ENCODE results near the gene FGGY.

FGGY gene

GRCh38 chr1:59322394-59322793 lies 25.5 kb downstream of the FGGY start:
- TF ChIP-seq CTCF (IDR thresholded peaks at IDR 0.05; ENCODE audit: low read length, missing control alignments): no peak
- no peak for DNase-seq (ENCODE audit: low read depth)
- no peak overlapping the region for H3K4me3 ChIP-seq (replicated peaks; ENCODE audit: low read depth, low read length)

DNA sequence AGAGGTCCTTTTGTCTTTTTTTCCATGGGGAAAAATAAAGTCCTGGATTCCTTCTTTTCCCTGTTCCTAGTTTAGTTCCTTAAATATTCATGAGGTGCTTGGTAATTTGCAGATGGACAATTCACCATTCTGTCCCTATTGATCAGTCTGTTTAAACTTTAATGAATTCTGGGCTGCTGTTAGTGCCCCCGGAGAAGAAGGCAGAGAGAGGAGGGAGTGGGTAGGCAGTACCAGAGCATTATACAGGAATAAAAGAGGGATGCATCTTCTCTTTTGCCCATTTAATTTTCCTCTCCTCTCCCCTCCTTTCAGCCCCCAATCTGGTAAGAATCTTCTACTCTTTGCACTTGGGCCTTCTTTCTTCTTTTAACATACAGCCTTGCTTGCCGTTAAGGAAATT lies 25.9 kb downstream of the FGGY start:
- no peak overlapping the region for H3K4me3 ChIP-seq (replicated peaks; ENCODE audit: low read depth, low read length)
- no peak for DNase-seq (ENCODE audit: low read depth)
- no peak for TF ChIP-seq CTCF (IDR thresholded peaks at IDR 0.05; ENCODE audit: low read length, missing control alignments)

DNA sequence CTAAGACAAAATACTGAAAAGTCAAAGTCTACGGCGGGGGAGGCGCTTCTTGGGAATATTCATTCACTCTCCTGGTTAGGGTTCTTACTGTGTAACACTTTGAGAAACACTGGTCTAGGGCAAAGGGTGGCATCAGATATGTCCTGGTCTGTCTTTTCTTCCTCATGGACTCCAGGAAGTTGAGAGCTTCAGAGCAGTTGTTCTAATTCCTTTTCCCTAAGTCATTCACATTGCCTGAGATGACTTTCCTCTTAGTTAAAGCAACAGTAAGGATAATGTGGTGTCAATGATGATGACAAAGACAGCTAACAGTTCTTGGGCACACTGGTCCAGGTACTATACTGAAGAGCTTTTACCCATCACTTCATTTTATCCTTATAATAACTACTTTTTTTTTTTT lies 27.0 kb downstream of the FGGY start:
- H3K4me3 ChIP-seq (replicated peaks; ENCODE audit: low read depth, low read length): no peak overlapping the region
- DNase-seq (ENCODE audit: low read depth): no peak
- no peak for TF ChIP-seq CTCF (IDR thresholded peaks at IDR 0.05; ENCODE audit: low read length, missing control alignments)

DNA sequence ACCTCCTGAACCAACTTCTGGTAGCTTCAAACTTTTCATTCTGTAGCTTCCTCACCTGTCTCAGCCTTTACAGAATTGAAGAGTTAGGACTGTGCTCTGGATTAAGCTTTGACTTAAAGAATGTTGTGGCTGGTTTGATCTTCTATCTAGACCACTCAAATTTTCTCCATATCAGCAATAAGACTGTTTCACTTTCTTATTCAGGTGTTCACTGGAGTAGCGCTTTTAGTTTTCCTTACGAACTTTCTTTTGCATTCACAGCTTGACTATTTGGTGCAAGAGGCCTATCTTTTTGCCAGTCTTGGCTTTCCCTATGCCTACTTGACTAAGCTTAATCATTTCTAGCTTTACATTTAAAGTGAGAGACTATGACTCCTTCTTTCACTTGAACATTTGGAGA lies 31.5 kb downstream of the FGGY start:
- no peak overlapping the region for H3K4me3 ChIP-seq (replicated peaks; ENCODE audit: low read depth, low read length)
- no peak for TF ChIP-seq CTCF (IDR thresholded peaks at IDR 0.05; ENCODE audit: low read length, missing control alignments)
- no peak for DNase-seq (ENCODE audit: low read depth)

GRCh38 chr1:59329412-59330053 lies 32.6 kb downstream of the FGGY start:
- no peak for DNase-seq (ENCODE audit: low read depth)
- no peak overlapping the region for H3K4me3 ChIP-seq (replicated peaks; ENCODE audit: low read depth, low read length)
- TF ChIP-seq CTCF (IDR thresholded peaks at IDR 0.05; ENCODE audit: low read length, missing control alignments): no peak

DNA sequence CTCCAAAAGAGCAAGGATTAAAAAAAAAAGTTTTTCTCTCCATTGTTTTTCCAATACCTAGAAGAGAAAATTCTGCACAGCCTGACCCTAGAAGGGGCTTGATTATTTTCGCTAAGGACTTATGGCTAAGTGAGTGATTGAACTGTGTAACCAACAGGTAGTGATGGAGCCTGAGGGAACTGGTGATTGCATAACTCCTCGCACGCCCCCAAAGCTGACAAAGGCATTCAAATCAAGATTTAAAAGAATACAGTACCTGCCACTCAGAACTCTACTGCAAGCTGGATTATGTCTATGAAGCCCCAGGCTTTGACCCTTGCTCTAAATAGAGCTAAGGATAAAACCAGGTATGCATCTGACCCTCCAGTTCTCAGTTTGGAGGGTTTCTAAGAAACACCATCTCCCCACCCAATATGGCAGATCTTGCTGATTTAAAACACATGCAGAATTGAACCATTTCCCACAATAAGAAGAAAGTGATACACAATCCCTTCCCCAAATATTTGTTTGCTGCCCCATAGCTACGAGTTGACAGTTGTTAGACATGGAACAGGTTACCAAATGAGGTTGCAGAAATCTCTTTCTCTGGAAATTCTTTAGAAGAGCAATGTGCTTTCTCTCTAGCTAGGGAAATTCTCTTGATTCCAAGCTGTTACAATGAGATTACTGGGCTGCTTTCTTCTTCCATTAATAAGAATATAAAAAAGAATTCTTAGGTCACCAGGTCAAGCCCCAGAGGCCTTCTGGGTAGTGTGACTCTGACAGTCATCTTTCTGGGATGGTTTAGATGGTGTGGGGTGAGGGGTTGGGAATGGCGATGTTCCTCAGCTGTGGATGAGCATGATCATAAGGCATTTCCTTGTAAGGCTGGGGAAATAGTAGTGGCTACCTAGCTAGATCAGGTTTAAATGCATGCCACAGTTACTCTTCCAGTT lies 35.1 kb downstream of the FGGY start:
- H3K4me3 ChIP-seq (replicated peaks; ENCODE audit: low read depth, low read length): no peak overlapping the region
- TF ChIP-seq CTCF (IDR thresholded peaks at IDR 0.05; ENCODE audit: low read length, missing control alignments): no peak
- no peak for DNase-seq (ENCODE audit: low read depth)
